PFSK-1 (cell line): ENCODE data around the gene PTPN12.

ENCODE experiments used
- FOXP2 ChIP-seq: optimal IDR thresholded peaks from 2 replicates; pipeline ENCODE3; 2011; ENCODE audit warnings: borderline replicate concordance, control low read depth, inconsistent platforms; ENCODE audit not compliant: insufficient read depth; ENCODE audit errors: extremely low read length, extremely low read depth
- POLR2AphosphoS5 ChIP-seq: IDR thresholded peaks from 2 replicates; pipeline ENCODE4 v1.6.1; 2012; ENCODE audit warnings: low read depth, mild to moderate bottlenecking, control low read depth, low read length, moderate library complexity
- REST ChIP-seq, 2 experiments: IDR thresholded peaks; 2 replicates each; pipeline versions ENCODE4 v1.6.1 to v1.8.0; 2011 to 2012; ENCODE audit warnings: low read depth in 2 of 2, low read length in 2 of 2, control low read depth in 1 of 2, inconsistent platforms in 1 of 2, mild to moderate bottlenecking in 1 of 2, moderate library complexity in 1 of 2; ENCODE audit not compliant: insufficient read depth in 1 of 2
- SIN3A ChIP-seq: IDR thresholded peaks from 2 replicates; pipeline ENCODE4 v1.6.1; 2012; ENCODE audit warnings: mild to moderate bottlenecking, low read length, moderate library complexity, borderline replicate concordance; ENCODE audit not compliant: insufficient read depth
- TAF1 ChIP-seq: IDR thresholded peaks from 2 replicates; pipeline ENCODE4 v1.6.1; 2012; ENCODE audit warnings: low read length, control low read depth, borderline replicate concordance; ENCODE audit not compliant: insufficient read depth

PTPN12 gene

DNA sequence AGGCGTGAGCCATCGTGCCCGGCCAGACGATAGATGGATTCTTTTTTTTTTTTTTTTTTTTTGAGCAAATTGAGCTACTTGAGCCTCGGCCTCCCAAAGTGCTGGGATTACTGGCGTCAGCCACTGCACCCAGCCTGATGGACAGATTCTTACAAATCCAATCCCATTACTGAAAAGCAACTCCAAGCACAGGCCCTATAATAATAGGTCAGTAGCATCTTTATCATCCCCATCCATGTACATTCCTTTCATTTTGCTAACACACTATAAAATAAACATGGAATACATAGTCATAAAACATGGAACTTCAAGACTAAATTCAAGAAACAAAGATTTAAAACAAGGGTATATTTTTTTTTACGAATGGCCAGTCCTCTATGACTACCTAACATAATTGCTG is 143.2 kb downstream of the PTPN12 start:
- TF ChIP-seq POLR2AphosphoS5 (no peak), SIN3A (no peak), REST (IDR thresholded peaks at IDR 0.05; ENCODE audit: insufficient read depth in 1 of 2, low read depth in 2 of 2, low read length in 2 of 2) (no peak), FOXP2 (no peak), TAF1 (no peak)

- TF ChIP-seq TAF1 (no peak), FOXP2 (no peak), SIN3A (no peak; the same call in 1 of the 2 replicates), POLR2AphosphoS5 (no peak), REST (IDR thresholded peaks at IDR 0.05; ENCODE audit: insufficient read depth in 1 of 2, low read depth in 2 of 2, low read length in 2 of 2) (no peak)
Measured at GRCh38 chr7:77684030-77684429, 146.9 kb downstream of the PTPN12 start.

- TF ChIP-seq SIN3A: no peak
- no peak for TF ChIP-seq FOXP2
- TF ChIP-seq TAF1: no peak
- no peak for TF ChIP-seq POLR2AphosphoS5
- TF ChIP-seq REST (IDR thresholded peaks at IDR 0.05; ENCODE audit: insufficient read depth in 1 of 2, low read depth in 2 of 2, low read length in 2 of 2): no peak
Measured at GRCh38 chr7:77685233-77685632, 148.1 kb downstream of the PTPN12 start.

DNA sequence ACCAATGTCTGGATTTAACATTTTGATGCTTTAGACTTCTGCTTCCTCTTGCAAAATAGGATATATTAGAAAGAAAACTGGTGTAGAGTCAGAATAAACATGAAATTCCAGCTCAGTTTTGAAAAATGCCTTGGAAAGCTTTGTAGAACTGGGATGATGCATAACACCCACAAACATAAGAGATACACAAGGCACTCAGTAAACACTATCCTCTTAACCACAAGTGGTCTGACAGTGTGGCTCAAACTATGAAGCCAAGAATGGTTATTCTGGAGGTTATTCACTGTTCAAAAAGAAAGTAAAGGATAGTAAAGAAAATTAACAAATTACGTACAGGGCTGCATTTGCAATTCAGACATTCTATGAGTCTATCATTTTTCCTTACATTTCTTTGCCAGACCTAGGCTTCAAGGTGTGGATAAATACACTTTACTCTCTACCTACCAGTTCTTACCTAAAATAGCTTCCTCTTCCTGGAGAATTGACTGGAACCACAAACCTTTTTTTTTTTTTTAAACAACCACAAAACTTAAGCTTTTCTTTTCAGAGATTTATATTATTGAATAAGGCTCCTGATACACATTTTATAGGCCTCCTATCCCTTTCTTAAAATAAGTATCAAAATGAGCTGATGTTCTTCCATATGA is 150.1 kb downstream of the PTPN12 start:
- TF ChIP-seq FOXP2 (no peak), REST (IDR thresholded peaks at IDR 0.05; ENCODE audit: insufficient read depth in 1 of 2, low read depth in 2 of 2, low read length in 2 of 2) (no peak), SIN3A (no peak), POLR2AphosphoS5 (no peak)

GRCh38 chr7:77687747-77688144 is 150.7 kb downstream of the PTPN12 start:
- TF ChIP-seq SIN3A (no peak), REST (IDR thresholded peaks at IDR 0.05; ENCODE audit: insufficient read depth in 1 of 2, low read depth in 2 of 2, low read length in 2 of 2) (no peak), TAF1 (no peak), FOXP2 (no peak), POLR2AphosphoS5 (no peak)
